NB4 (cell line): ENCODE measurements around the gene PRKG2.

Experiments
- DNase-seq: peaks from one replicate; pipeline ENCODE4 v3.0.0; 2010; ENCODE audit warnings: low read depth
- H3K4me3 ChIP-seq: one replicate; pipeline ENCODE4 v1.5.1; 2011; ENCODE audit warnings: mild to moderate bottlenecking, low read depth, low read length, moderate library complexity
- CTCF ChIP-seq: IDR thresholded peaks from one replicate; pipeline ENCODE4 v1.5.1; 2012; ENCODE audit warnings: low read depth, low read length
- MAX ChIP-seq: IDR thresholded peaks from 2 replicates; pipeline ENCODE4 v1.6.1; 2011; ENCODE audit warnings: low read depth, low read length
- MYC ChIP-seq: IDR thresholded peaks from 2 replicates; pipeline ENCODE4 v1.6.1; 2011; ENCODE audit warnings: low read depth, low read length
- POLR2A ChIP-seq: IDR thresholded peaks from 2 replicates; pipeline ENCODE4 v1.6.1; 2011; ENCODE audit warnings: mild to moderate bottlenecking; ENCODE audit not compliant: insufficient read length; ENCODE audit errors: extremely low read depth

The PRKG2 gene

GRCh38 chr4:81214881-81215868 is at the start of gene PRKG2:
TSS of gene PRKG2 (minus strand) at chr4:81215222. CDS start at chr4:81205047, 10,175 bp downstream.
- TF ChIP-seq CTCF = no peak
- TF ChIP-seq MAX = no peak
- TF ChIP-seq MYC = no peak
- TF ChIP-seq POLR2A = no peak
- DNase-seq = no peak
- H3K4me3 ChIP-seq = no peak within 1 kb of the TSS

DNA sequence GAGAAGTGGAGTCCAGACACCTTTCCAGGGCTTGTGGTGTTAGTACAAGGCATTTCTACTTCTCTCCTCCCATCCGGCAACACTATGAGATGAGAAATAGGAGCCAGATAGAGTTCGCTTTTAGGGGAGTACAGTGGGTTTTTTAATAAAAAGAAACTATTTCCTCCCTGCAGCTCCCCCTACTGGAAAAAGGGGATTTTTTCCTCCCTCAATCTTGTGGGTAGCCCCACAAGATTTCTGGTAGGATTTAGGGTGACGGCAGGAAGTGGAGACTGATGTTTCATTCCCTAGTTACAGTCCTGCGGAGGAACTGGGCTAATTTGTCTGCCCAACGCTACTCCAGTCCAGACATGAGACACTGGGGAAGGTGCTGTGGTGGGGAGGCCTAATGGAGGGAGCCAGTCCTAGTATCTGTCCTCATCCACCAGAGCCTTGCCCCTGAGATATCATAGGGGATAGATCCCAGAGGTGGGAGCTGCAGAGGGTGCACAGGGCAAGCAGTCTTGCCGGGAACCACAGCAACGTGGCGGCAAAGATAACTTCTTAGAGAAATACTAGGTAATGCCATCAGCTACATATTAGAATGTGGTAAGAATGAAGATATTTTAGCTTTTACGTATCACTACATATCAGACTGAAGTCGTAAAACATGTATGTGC is 45.5 kb upstream of the PRKG2 start:
- no peak for DNase-seq
- TF ChIP-seq CTCF (peak; percentile 34), MYC (no peak)
- no peak overlapping the region for H3K4me3 ChIP-seq

DNA sequence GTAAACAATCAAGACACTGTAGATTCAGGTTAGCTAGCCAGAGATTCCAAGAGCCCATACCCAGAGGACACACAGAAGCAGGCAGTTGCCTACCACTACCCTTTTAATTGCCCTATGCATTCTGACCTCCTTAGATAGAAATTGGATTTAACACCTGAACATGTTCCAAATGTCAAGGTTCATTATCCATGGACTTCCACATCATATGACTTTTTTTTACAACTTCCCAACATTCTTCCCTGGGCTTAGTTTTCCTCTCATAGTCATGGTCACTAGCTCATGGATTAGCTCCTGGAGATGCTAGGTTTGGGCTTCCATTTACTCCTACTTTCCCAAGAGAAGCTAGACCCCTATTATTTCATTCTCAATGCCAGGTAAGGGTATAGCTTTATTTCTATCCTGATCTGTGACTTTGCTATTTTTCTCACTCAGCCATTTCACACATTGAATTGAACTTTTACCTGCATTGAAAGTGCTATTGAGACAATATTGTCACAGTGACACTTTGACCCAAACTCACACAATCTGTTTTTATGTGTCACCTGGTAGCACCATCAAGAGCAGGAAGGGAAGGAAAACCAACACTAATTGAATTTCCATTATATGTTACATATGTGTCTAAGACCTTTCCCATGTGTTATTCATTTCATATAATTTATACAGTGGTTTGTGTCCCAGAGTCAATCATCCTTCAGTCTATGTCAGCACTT is 44.0 kb upstream of the PRKG2 start:
- H3K4me3 ChIP-seq = no peak overlapping the region
- TF ChIP-seq CTCF (no peak), POLR2A (no peak), MYC (no peak), MAX (no peak)
- DNase-seq = no peak

DNA sequence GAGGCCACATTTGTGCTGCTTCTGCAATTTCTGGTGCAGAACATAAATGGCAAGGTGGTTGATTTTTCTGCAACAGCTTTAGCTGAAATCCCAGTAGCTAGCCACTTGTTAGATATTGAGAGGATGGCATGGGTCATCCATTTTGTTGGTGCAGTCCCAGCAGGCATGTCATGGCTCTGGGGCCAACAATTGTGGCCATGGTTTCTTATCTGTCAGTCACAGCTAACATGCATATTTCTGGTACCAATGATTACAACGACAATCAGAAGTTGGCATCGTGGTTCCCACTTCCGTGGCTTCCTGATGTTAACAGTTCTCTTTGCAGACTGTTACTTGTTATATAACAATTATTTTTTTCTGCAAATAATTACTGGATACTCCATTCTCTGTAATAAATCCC is 42.8 kb upstream of the PRKG2 start:
- no peak for DNase-seq
- TF ChIP-seq MAX (no peak), CTCF (no peak), MYC (no peak), POLR2A (no peak)
- no peak overlapping the region for H3K4me3 ChIP-seq

- no peak for DNase-seq
- H3K4me3 ChIP-seq = no peak overlapping the region
- TF ChIP-seq POLR2A = no peak
- no peak for TF ChIP-seq MAX
- no peak for TF ChIP-seq CTCF
- TF ChIP-seq MYC = no peak
Measured at GRCh38 chr4:81257021-81257420, 42.0 kb upstream of the PRKG2 start.
